HG03025 (cell line): ENCODE measurements around the gene CALY.

ENCODE experiments used
- ATAC-seq: cut with Tn5 transposase; IDR thresholded peaks from one replicate; pipeline ENCODE4 v1.9.1; 2021; ENCODE audit warnings: mild to moderate bottlenecking, moderate library complexity; ENCODE audit not compliant: unreplicated experiment, low FRiP score

CALY gene

DNA sequence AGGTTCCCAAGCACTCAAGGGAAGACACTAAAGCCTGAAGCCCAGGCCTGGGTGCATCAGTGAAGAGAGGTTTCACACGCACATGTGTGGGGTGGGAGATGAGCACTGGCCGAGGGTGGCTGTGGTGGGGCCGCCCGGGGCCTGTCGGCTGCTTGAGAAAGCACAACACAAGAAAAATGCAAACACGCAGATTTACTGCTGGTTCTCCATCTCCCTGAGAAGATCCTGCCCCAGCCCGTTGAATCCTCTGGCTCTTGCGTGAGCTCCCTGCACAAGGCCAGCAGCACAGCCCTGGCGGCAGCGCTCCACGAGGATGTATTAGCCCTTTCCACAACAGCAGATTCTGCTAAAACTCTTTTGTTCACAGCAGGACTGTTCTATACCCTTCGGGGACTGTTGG is 21.8 kb downstream of the CALY start:
- ATAC-seq = no peak

DNA sequence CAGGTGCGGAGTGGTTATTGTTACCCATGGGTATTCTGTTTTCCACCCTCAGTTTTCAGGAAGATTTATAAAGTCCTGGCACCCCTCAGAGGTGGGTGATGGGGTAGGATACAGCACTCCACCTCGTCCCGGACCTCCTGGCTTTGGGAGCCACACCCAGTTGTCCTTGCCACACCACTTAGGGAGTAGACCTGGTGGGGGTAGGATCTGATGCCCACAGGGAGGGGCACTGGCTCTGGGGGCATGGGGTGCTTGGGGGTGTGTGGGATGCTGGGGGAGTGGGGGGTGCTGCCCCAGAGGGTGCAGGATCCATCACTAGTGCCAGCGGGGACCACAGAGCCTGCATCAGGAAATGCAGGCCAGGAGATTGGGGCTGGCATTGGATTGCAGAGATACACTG is 23.5 kb downstream of the CALY start:
- no peak for ATAC-seq

DNA sequence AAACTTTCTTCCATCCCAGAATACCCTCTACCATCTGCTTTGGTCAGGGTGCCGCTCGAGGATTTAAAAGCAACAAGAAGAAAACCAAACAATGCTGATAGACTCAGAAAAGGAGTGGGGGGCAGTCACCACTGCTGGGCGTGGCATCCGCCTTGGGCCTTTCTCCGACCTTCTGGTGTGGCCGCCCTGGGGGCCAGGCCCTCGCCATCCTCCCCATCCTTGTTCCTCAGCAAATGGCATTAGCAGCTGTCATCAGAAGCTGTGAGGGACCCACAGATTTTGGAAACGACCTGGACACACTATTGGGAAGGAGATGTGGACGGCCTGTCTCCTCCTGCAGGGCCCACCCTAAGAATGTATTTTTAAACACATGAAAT is 23.9 kb downstream of the CALY start:
- no peak for ATAC-seq

- no peak for ATAC-seq
These were observed 24.5 kb downstream of the CALY start for GRCh38 chr10:133312016-133312768.

GRCh38 chr10:133311570-133311969 is 25.1 kb downstream of the CALY start:
- ATAC-seq = no peak

GRCh38 chr10:133310789-133311188 is 25.9 kb downstream of the CALY start:
- ATAC-seq = no peak

DNA sequence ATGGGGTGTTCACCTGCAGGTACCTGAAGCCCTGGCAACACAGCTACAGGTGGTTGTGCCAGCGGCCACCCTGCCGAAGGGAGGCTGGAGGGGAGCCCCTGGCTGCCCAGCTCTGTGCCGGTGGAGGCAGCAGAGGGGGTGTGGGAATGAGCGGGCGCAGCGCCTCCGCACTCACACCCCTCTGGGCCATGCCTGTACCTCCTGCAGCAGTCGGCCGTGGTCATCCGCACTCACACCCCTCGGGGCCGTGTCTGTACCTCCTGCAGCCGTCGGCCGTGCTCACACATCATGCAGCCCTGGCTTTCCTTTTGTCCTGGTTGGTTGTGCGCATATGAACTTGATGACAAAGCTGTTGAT is 26.3 kb downstream of the CALY start:
- ATAC-seq = no peak

GRCh38 chr10:133309720-133310398 is 26.8 kb downstream of the CALY start:
- no peak for ATAC-seq

- peak; percentile 50 for ATAC-seq
These were observed 27.5 kb downstream of the CALY start for GRCh38 chr10:133309100-133309719.

DNA sequence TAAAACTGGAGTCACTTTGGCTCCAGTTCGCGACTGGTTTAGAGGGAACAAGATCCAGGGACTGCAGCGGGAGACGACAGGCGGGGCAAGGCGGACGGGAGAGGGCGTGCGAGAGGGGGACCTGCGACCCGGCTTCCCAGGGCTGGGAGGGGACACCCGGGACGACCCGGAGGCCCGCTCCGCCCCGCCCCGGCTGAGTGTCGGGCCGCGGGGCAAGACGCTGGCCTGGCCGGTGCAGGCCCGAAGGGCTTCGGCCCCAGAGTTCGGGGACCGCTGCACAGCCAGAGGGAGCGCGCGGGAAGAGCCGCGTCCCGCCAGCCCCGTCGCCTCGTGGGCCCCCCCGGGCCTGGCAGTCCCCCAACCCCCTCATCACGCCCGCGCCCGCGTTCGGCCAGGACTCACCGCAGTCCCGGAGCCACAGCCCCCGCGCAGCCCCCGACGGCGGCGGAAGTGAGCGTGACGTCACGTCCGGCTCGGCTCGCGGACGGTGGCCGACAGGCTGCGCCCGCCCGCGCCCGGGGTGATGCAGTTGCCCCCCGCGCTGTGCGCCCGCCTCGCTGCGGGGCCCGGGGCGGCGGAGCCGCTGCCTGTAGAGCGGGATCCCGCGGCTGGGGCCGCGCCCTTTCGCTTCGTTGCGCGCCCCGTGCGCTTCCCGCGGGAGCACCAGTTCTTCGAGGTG is 28.1 kb downstream of the CALY start, which contains the start of the genes TUBGCP2 and ZNF511:
TSS of gene TUBGCP2 (minus strand) at position 452 of the 679 bp plus-strand sequence. CDS start 5,931 bp downstream, outside the sequence.
TSS of gene ZNF511 (plus strand) at position 494 of the 679 bp plus-strand sequence. CDS start at position 524, 30 bp downstream.
- peak; percentile 73 for ATAC-seq

DNA sequence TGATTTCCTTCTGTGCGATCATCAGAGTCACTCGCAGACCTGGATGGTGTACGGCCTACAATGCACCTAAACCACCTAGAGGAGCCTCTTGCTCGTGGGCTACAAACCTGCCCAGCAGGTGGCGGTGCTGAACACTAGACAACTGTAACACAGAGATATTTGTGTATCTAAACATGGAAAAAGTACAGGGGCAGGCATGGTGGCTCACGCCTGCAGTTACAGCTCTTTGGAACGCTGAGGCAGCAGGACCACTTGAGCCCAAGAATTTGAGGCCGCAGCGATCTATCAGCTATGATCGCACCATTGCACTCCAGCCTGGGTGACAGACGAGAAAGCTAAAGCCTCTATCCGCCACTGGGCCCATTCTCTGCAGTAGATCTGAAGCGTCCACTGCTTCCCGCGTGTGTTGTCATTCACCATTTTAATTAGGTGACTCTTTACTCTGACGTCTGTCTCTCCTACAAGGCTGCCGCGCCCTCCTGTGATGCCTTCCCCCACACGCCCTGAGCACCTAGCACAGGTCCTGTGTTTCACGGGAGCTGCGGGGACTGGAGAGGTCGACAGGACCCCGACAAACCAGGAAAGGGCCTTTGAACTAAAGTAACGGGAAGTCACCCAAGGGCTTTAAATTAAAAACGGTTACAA is 28.8 kb downstream of the CALY start:
- peak; percentile 36 for ATAC-seq

- ATAC-seq = no peak
These were observed 29.7 kb downstream of the CALY start for GRCh38 chr10:133306941-133307379.

GRCh38 chr10:133306097-133306476 is 30.6 kb downstream of the CALY start:
- ATAC-seq = no peak

DNA sequence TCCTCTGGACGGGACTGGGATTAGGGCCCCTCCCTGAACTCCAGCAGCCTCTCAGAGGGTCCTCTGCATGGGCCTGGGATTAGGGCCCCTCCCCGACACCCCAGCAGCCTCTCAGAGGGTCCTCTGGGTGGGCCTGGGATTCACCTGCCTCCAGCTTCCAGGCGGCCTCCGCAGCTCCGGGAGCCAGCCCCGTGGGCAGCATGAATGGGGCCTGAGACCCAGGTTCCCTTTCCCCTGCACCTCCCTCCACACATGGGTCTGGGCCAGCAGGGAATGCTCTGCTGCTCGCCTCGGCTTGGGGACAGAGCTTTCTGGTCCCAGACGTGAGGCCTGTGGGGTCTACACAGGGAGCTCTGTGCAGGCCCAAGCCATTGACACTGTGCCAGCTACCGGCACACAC is 33.5 kb downstream of the CALY start:
- no peak for ATAC-seq

- ATAC-seq = no peak
These were observed 34.5 kb downstream of the CALY start for GRCh38 chr10:133302230-133302629.

- ATAC-seq = no peak
These were observed 37.0 kb downstream of the CALY start for GRCh38 chr10:133299738-133300137.

DNA sequence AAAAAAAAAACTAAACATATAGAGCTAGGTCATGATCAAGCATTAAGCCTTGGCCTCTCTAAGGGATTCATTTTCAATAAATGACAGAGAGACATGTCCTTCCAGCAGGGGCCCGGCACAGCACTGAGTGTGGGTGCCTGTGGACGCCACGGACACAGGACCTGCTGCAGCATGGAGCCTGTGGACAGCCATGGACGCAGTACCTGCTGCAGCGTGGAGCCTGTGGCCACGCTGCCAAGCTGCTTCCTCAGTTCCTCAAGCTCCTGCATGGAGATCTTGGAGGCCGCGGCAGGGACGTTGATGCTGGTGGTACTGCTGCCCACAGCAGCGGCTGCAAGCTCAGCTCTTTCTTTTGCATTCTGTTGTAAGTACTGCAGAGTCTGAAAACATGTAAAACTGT is 37.5 kb downstream of the CALY start:
- ATAC-seq = no peak

DNA sequence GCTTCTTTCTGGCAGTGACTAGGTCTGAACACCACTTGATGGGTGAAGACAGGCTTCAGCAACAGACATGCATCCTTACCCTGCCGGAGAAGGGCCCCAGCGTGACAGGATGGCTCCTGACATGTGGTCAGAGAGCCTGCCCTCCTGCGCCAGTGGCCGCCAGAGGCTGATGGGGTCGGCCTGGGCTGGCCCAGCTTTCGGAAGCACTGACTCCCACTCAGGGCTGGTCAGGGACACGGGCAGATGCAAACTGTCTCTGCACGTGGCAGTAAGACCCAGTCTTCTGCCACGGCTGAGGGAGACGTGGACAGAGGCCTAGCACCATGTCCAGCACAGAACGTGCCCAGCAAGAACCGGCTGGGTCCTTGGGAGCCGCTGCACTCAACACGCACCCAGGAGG is 38.2 kb downstream of the CALY start:
- no peak for ATAC-seq

- no peak for ATAC-seq
These were observed 39.2 kb downstream of the CALY start for GRCh38 chr10:133297504-133297903.
